ENCODE measurements around the gene DYNLT2. TPM values are rescaled to one million over a fixed set of nuclear protein-coding genes. Genes with fewer than 3 reads are reported as not detected.
A peak's percentile ranks its signal among the peaks of the same experiment; 100 is the strongest.

DYNLT2 gene
- total and polyA plus RNA-seq, 7 experiments from 2014 or later = 0.58 to 4.7 (median 2.9) TPM

DNA sequence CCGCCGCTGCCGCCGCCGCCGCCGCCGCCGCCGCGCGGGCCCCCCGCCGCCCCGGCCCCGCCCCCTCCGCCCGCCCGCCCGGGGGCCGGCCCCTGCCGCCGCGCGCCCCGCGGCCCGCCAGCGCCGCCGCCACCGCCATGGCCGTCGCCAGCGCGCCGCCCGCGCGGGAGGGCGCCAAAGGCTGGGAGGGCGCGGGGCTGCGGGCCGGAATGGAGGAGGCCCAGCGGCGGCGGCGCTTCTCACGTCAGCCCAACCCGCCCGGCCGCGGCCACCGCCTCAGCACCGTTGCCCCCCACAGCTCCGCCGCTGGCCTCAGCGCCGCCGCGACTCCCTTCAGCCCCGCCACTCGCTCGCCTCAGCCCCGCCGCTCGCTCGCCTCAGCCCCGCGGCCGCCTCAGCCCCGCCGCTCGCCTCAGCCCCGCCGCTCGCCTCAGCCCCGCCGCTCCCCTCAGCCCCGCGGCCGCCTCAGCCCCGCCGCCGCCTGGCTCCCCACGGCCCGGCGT is 27.3 kb downstream of the DYNLT2 start:
- Histone ChIP-seq H3K27ac (ENCODE audit: low read depth, low read length) (peak overlapping the region; percentile 67), H3K27me3 (ENCODE audit: control insufficient read depth in 2 of 2, insufficient read depth in 2 of 2, low read length in 2 of 2) (no peaks in the 10 kb centered on the region), H3K4me3 (ENCODE audit: low read length) (no peak overlapping the region), H3K4me1 (ENCODE audit: control insufficient read depth in 2 of 2, insufficient read depth in 2 of 2, low read length in 2 of 2) (peaks cover 13 to 26% of the 10 kb centered on the region in 2 donors), H3K36me3 (ENCODE audit: control insufficient read depth in 2 of 3, insufficient read depth in 3 of 3, low read length in 3 of 3) (peaks cover 0 to 5% (median 0%) of the 10 kb centered on the region in 3 experiments), H3K9me3 (ENCODE audit: control insufficient read depth in 2 of 3, low read length in 3 of 3) (no peaks in the 10 kb centered on the region)
- peaks cover 0 to 8% (median 0%) of the 10 kb centered on the region in 5 donors for H3K27me3 Mint-ChIP-seq
- peak overlapping the region in 3 of 9 donors; percentile 37 to 67 (median 62) for H3K27ac Mint-ChIP-seq
- ATAC-seq (peak; percentile 68), DNase-seq (peak in 7 of 9 donors; percentile 22 to 68 (median 40))
- peaks cover 17 to 61% (median 51%) of the 10 kb centered on the region in 7 donors for H3K4me1 Mint-ChIP-seq
- peaks cover 0 to 10% (median 6%) of the 10 kb centered on the region in 5 donors for H3K36me3 Mint-ChIP-seq
- ChIA-PET POLR2A (interaction anchor here (0.6 to 16.5 kb wide), 7 partner anchors 10 to 860 kb away, joined by 3 to 307 read pairs (median 3); partner anchors contain the start of genes C6orf120, DYNLT2, ERMARD and PDCD2), CTCF (interaction anchor here (1.6 kb wide), 1 partner anchor 830 kb away, joined by 3 read pairs; the partner anchor contains the start of gene TBP)
- H3K9me3 Mint-ChIP-seq = peaks cover 0 to 3% (median 0%) of the 10 kb centered on the region in 11 donors
- intact Hi-C loops (cut with micrococcal nuclease) = loop anchor here (1.0 to 5.0 kb wide), 7 partner anchors 22 to 1902 kb away; partner anchors contain the start of genes C6orf120 (in 2 of the 2), DYNLT2 (in 2 of the 2), ERMARD (in 2 of the 2) and TBP (in 2 of the 2)
- peak overlapping the region in 7 of 10 donors; percentile 35 to 79 (median 54) for H3K4me3 Mint-ChIP-seq

DNA sequence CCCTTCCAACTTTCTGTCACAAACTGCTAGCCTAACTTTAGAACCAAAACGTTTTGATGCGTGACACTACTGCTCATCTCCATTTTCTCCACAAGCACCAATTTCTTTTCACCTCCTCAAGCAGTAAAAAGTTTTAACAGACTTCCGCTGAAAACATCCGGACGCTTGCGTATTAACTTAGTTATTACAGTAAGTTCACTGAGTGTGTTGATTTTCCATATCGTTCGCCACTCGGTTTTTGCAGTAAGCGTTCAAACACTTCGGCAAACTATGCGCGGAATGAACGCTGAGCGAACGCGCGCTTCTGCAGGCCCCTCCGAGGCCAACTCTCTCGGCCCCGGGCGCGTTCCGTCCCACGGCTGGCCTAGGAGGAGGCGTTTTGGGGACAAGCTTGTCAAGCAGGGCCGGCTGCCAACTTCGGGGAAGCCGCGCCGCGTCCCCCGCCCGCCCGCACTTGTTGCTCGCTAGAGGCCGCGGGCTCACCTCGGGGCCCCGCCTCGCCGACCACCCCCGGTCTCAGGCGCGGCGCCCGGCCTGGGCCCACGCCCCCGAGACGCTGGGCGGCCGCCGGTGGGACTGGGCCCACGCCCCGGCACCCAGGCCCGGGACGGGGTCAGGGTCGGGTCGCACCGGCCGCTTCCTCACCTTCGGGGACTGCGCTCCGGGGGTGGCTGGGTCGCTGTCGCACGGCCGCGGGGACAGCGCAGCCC is 28.0 kb downstream of the DYNLT2 start:
- Mint-ChIP-seq H3K36me3 (peaks cover 0 to 10% (median 6%) of the 10 kb centered on the region in 5 donors), H3K9me3 (peaks cover 0 to 3% (median 0%) of the 10 kb centered on the region in 11 donors), H3K4me1 (peaks cover 18 to 67% (median 55%) of the 10 kb centered on the region in 7 donors), H3K4me3 (peak overlapping the region; percentile 87 to 97 (median 92)), H3K27me3 (peaks cover 0 to 8% (median 0%) of the 10 kb centered on the region in 5 donors), H3K27ac (peak overlapping the region; percentile 95 to 98 (median 97))
- Histone ChIP-seq H3K27me3 (ENCODE audit: control insufficient read depth in 2 of 2, insufficient read depth in 2 of 2, low read length in 2 of 2) (no peaks in the 10 kb centered on the region), H3K27ac (ENCODE audit: low read depth, low read length) (peak overlapping the region; percentile 95), H3K36me3 (ENCODE audit: control insufficient read depth in 2 of 3, insufficient read depth in 3 of 3, low read length in 3 of 3) (peaks cover 0 to 5% (median 0%) of the 10 kb centered on the region in 3 experiments), H3K9me3 (ENCODE audit: control insufficient read depth in 2 of 3, low read length in 3 of 3) (no peaks in the 10 kb centered on the region), H3K4me1 (ENCODE audit: control insufficient read depth in 2 of 2, insufficient read depth in 2 of 2, low read length in 2 of 2) (peaks cover 13 to 26% of the 10 kb centered on the region in 2 donors), H3K4me3 (ENCODE audit: low read length) (peak overlapping the region; percentile 71)
- ATAC-seq = peak; percentile 49
- ChIA-PET CTCF (interaction anchor here (1.6 kb wide), 1 partner anchor 831 kb away, joined by 3 read pairs; the partner anchor contains the start of gene TBP), POLR2A (interaction anchor here (0.6 to 16.5 kb wide), 8 partner anchors 11 to 861 kb away, joined by 3 to 307 read pairs (median 4); partner anchors contain the start of genes C6orf120, DYNLT2, ERMARD and PDCD2)
- intact Hi-C loops (cut with micrococcal nuclease) = loop anchor here (1.0 to 5.0 kb wide), 6 partner anchors 21 to 1901 kb away; partner anchors contain the start of genes C6orf120 (in 2 of the 2), DYNLT2 (in 2 of the 2), ERMARD (in 2 of the 2) and TBP (in 2 of the 2)
- peak; percentile 59 to 86 (median 79) for DNase-seq

DNA sequence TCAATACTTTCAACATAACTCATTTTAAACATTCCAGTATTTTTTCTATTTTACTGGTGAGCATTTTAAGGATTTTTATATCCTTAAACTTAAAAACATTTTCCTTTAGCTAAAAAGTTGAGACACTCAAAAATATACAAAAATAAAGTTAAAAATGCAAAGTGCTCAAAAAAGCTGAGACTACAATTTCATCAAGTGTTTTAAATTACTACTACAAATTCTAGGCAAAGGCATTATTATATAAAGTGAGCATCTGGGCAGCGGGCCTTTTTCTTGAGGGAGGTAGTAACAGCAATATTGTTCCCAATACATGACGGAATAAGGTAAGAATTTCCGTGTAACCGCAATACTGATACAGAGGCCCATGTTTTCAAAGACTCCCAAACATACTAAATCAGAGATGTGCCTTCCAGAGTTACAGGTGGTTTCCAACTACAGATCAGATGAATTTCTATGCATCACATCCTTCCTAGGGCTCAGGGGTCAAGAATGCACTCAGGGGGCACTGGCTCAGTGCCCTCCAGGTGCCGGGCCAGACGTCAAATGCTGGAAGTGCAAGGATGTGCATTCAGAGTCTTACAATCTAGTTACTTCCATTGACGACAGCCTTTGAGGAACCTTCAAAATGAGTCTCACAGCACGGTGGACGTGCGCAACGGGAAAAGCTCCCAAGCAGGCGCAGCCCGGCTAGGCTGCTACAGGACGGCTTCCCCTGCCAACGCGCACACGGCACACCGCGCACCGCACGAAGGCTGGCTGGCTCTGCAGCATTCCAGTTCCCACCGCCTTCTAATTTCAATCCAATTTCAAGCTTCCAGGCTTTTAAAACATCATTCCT is 28.8 kb downstream of the DYNLT2 start:
- ATAC-seq = peak; percentile 38
- Histone ChIP-seq H3K9me3 (ENCODE audit: control insufficient read depth in 2 of 3, low read length in 3 of 3) (no peaks in the 10 kb centered on the region), H3K27me3 (ENCODE audit: control insufficient read depth in 2 of 2, insufficient read depth in 2 of 2, low read length in 2 of 2) (no peaks in the 10 kb centered on the region), H3K27ac (ENCODE audit: low read depth, low read length) (peak overlapping the region; percentile 95), H3K4me1 (ENCODE audit: control insufficient read depth in 2 of 2, insufficient read depth in 2 of 2, low read length in 2 of 2) (peaks cover 13 to 26% of the 10 kb centered on the region in 2 donors), H3K4me3 (ENCODE audit: low read length) (peak overlapping the region; percentile 71), H3K36me3 (ENCODE audit: control insufficient read depth in 2 of 3, insufficient read depth in 3 of 3, low read length in 3 of 3) (peaks cover 0 to 5% (median 0%) of the 10 kb centered on the region in 3 experiments)
- Mint-ChIP-seq H3K36me3 (peaks cover 0 to 10% (median 6%) of the 10 kb centered on the region in 5 donors), H3K27me3 (peaks cover 0 to 8% (median 0%) of the 10 kb centered on the region in 5 donors), H3K4me1 (peaks cover 19 to 75% (median 55%) of the 10 kb centered on the region in 7 donors), H3K9me3 (peaks cover 0 to 3% (median 0%) of the 10 kb centered on the region in 11 donors), H3K4me3 (peak overlapping the region; percentile 87 to 97 (median 92)), H3K27ac (peak overlapping the region; percentile 95 to 98 (median 97))
- POLR2A ChIA-PET = interaction anchor here (0.7 to 16.5 kb wide), 7 partner anchors 9 to 862 kb away, joined by 3 to 307 read pairs (median 4); partner anchors contain the start of genes C6orf120, DYNLT2, ERMARD and PDCD2
- intact Hi-C loops (cut with micrococcal nuclease) = loop anchor here (1.0 to 5.0 kb wide), 6 partner anchors 20 to 1900 kb away; partner anchors contain the start of genes C6orf120 (in 2 of the 2), DYNLT2 (in 2 of the 2), ERMARD (in 2 of the 2) and TBP (in 2 of the 2)
- CTCF ChIA-PET = interaction anchor here (0.6 to 1.6 kb wide), 4 partner anchors 14 to 844 kb away, joined by 3 to 6 read pairs (median 3); partner anchors contain the start of genes C6orf120, TBP and WDR27
- peak in 4 of 9 donors; percentile 30 to 65 (median 39) for DNase-seq

DNA sequence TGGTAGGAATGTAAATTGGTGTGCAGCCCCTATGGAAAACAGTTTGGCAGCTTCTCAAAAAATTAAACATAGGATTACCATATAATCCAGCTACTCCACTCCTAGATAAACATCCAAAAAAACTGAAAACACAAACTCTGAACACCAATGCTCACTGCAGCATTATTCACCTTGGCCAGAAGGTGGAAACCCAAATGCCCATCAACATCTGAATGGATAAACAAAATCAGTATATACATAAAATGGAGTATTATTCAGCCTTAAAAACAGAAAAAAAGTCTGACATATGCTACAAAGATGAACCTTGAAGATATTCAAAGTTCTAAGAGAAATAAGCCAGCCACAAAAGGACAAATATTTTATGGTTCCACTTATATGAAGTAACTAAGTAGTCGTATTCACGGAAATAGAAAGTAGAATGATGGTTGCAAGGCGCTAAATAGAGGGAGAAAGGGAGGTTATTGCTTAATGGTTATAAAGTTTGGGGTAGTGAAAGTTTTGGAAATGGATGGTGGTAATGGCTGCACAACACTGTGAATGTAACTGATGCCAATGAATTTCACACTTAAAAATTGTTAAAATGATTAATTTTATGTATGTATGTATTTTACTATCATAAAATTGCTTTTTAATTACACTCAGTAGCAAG is 31.0 kb downstream of the DYNLT2 start:
- Histone ChIP-seq H3K9me3 (ENCODE audit: control insufficient read depth in 2 of 3, low read length in 3 of 3) (no peaks in the 10 kb centered on the region), H3K4me1 (ENCODE audit: control insufficient read depth in 2 of 2, insufficient read depth in 2 of 2, low read length in 2 of 2) (peaks cover 13 to 24% of the 10 kb centered on the region in 2 donors), H3K36me3 (ENCODE audit: control insufficient read depth in 2 of 3, insufficient read depth in 3 of 3, low read length in 3 of 3) (peaks cover 5 to 21% (median 14%) of the 10 kb centered on the region in 3 experiments), H3K27ac (ENCODE audit: low read depth, low read length) (peak overlapping the region; percentile 95), H3K27me3 (ENCODE audit: control insufficient read depth in 2 of 2, insufficient read depth in 2 of 2, low read length in 2 of 2) (no peaks in the 10 kb centered on the region), H3K4me3 (ENCODE audit: low read length) (no peak overlapping the region)
- no peak for DNase-seq
- H3K4me3 Mint-ChIP-seq = peak overlapping the region in 5 of 10 donors; percentile 30 to 62 (median 48)
- H3K36me3 Mint-ChIP-seq = peaks cover 0 to 23% (median 9%) of the 10 kb centered on the region in 5 donors
- peaks cover 0 to 4% (median 0%) of the 10 kb centered on the region in 5 donors for H3K27me3 Mint-ChIP-seq
- ChIA-PET POLR2A (interaction anchor here (9.1 to 16.5 kb wide), 2 partner anchors 15 to 30 kb away, joined by 97 to 307 read pairs; partner anchors contain the start of genes C6orf120, DYNLT2, ERMARD and WDR27), CTCF (no interaction called here)
- peaks cover 0 to 3% (median 0%) of the 10 kb centered on the region in 11 donors for H3K9me3 Mint-ChIP-seq
- intact Hi-C loops (cut with micrococcal nuclease) = loop anchor here in 1 of 2 donors (5.0 kb wide), 1 partner anchor 1898 kb away; no protein-coding TSS in a partner anchor
- no peak for ATAC-seq
- peak overlapping the region in 8 of 9 donors; percentile 7 to 98 (median 81) for H3K27ac Mint-ChIP-seq
- H3K4me1 Mint-ChIP-seq = peaks cover 19 to 72% (median 62%) of the 10 kb centered on the region in 7 donors

DNA sequence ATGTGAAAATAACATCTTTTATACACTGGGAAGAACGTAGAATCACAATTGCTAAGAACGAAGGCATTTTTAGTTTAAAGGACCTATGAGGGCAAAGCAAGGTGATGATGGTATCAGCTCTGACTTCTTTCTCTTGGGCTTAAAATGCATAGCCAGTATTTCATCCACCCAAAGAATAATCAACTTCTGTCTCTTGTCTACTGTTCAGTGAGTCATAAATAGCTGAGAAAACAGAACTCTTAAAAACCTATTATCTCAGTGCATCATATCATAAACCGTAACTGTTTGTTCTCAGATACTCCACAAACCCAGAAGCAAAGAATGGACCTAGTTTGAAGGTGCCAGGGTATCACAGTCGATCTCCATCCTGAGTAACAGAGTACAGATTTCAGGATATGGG is 32.3 kb downstream of the DYNLT2 start:
- H3K36me3 Mint-ChIP-seq = peaks cover 0 to 34% (median 12%) of the 10 kb centered on the region in 5 donors
- H3K27ac Mint-ChIP-seq = peak overlapping the region in 7 of 9 donors; percentile 34 to 95 (median 46)
- H3K9me3 Mint-ChIP-seq = peaks cover 0 to 3% (median 0%) of the 10 kb centered on the region in 11 donors
- H3K27me3 Mint-ChIP-seq = no peaks in the 10 kb centered on the region
- H3K4me1 Mint-ChIP-seq = peaks cover 19 to 68% (median 58%) of the 10 kb centered on the region in 7 donors
- Histone ChIP-seq H3K27ac (ENCODE audit: low read depth, low read length) (peak overlapping the region; percentile 25), H3K36me3 (ENCODE audit: control insufficient read depth in 2 of 3, insufficient read depth in 3 of 3, low read length in 3 of 3) (peaks cover 5 to 33% (median 16%) of the 10 kb centered on the region in 3 experiments), H3K4me1 (ENCODE audit: control insufficient read depth in 2 of 2, insufficient read depth in 2 of 2, low read length in 2 of 2) (peaks cover 13 to 22% of the 10 kb centered on the region in 2 donors), H3K9me3 (ENCODE audit: control insufficient read depth in 2 of 3, low read length in 3 of 3) (no peaks in the 10 kb centered on the region), H3K27me3 (ENCODE audit: control insufficient read depth in 2 of 2, insufficient read depth in 2 of 2, low read length in 2 of 2) (no peaks in the 10 kb centered on the region), H3K4me3 (ENCODE audit: low read length) (no peak overlapping the region)
- CTCF ChIA-PET = interaction anchor here (0.7 kb wide), 1 partner anchor 16 kb away, joined by 5 read pairs; no protein-coding TSS in a partner anchor
- POLR2A ChIA-PET = interaction anchor here (0.9 to 16.5 kb wide), 4 partner anchors 14 to 837 kb away, joined by 3 to 307 read pairs (median 4); partner anchors contain the start of genes C6orf120, TBP and WDR27
- intact Hi-C loops (cut with micrococcal nuclease) = no loop called here
- H3K4me3 Mint-ChIP-seq = peak overlapping the region in 4 of 10 donors; percentile 7 to 49 (median 21)
- no peak for ATAC-seq
- no peak for DNase-seq

All from naive thymus-derived CD4-positive, alpha-beta T cell (primary cell).